ENCODE results near the gene SMAP1.
A peak's percentile ranks its signal among the peaks of the same experiment; 100 is the strongest.

The SMAP1 gene

GRCh38 chr6:70879496-70879895 is 211.8 kb downstream of the SMAP1 start:
- no peak overlapping the region for H3K4me3 ChIP-seq (ENCODE audit: low read depth, low read length)
- no peak for DNase-seq (ENCODE audit: low read depth)
- TF ChIP-seq POLR2A (IDR thresholded peaks at IDR 0.05; ENCODE audit: extremely low read depth, insufficient read length) = no peak

- DNase-seq (ENCODE audit: low read depth) = peak; percentile 64
- peak; percentile 72 for TF ChIP-seq CTCF (IDR thresholded peaks at IDR 0.05; ENCODE audit: low read depth, low read length)
- TF ChIP-seq MYC (IDR thresholded peaks at IDR 0.05; ENCODE audit: low read depth, low read length) = no peak
- H3K4me3 ChIP-seq (ENCODE audit: low read depth, low read length) = no peak overlapping the region
These were observed 216.6 kb downstream of the SMAP1 start for GRCh38 chr6:70884074-70884983.

- H3K4me3 ChIP-seq (ENCODE audit: low read depth, low read length) = no peak overlapping the region
- DNase-seq (ENCODE audit: low read depth) = no peak
- TF ChIP-seq CTCF (IDR thresholded peaks at IDR 0.05; ENCODE audit: low read depth, low read length) = no peak
- no peak for TF ChIP-seq POLR2A (IDR thresholded peaks at IDR 0.05; ENCODE audit: extremely low read depth, insufficient read length)
- no peak for TF ChIP-seq MYC (IDR thresholded peaks at IDR 0.05; ENCODE audit: low read depth, low read length)
- no peak for TF ChIP-seq MAX (IDR thresholded peaks at IDR 0.05; ENCODE audit: low read depth, low read length)
These were observed 218.4 kb downstream of the SMAP1 start for GRCh38 chr6:70886071-70886470.

GRCh38 chr6:70886661-70887060 is 219.0 kb downstream of the SMAP1 start:
- no peak overlapping the region for H3K4me3 ChIP-seq (ENCODE audit: low read depth, low read length)
- no peak for DNase-seq (ENCODE audit: low read depth)
- no peak for TF ChIP-seq MAX (IDR thresholded peaks at IDR 0.05; ENCODE audit: low read depth, low read length)
- no peak for TF ChIP-seq CTCF (IDR thresholded peaks at IDR 0.05; ENCODE audit: low read depth, low read length)
- no peak for TF ChIP-seq POLR2A (IDR thresholded peaks at IDR 0.05; ENCODE audit: extremely low read depth, insufficient read length)
- TF ChIP-seq MYC (IDR thresholded peaks at IDR 0.05; ENCODE audit: low read depth, low read length) = no peak

- no peak for TF ChIP-seq MAX (IDR thresholded peaks at IDR 0.05; ENCODE audit: low read depth, low read length)
- no peak for TF ChIP-seq CTCF (IDR thresholded peaks at IDR 0.05; ENCODE audit: low read depth, low read length)
- no peak for TF ChIP-seq POLR2A (IDR thresholded peaks at IDR 0.05; ENCODE audit: extremely low read depth, insufficient read length)
- no peak for TF ChIP-seq MYC (IDR thresholded peaks at IDR 0.05; ENCODE audit: low read depth, low read length)
- no peak for DNase-seq (ENCODE audit: low read depth)
These were observed 221.6 kb downstream of the SMAP1 start for GRCh38 chr6:70889270-70889669.

GRCh38 chr6:70894001-70894400 is 226.3 kb downstream of the SMAP1 start:
- no peak for DNase-seq (ENCODE audit: low read depth)
- no peak overlapping the region for H3K4me3 ChIP-seq (ENCODE audit: low read depth, low read length)
- TF ChIP-seq MYC (IDR thresholded peaks at IDR 0.05; ENCODE audit: low read depth, low read length) (no peak), POLR2A (IDR thresholded peaks at IDR 0.05; ENCODE audit: extremely low read depth, insufficient read length) (no peak), MAX (IDR thresholded peaks at IDR 0.05; ENCODE audit: low read depth, low read length) (no peak), CTCF (IDR thresholded peaks at IDR 0.05; ENCODE audit: low read depth, low read length) (no peak)

More at GRCh38 chr6:70889270-70889669, 221.6 kb downstream of the SMAP1 start:
- H3K4me3 ChIP-seq (ENCODE audit: low read depth, low read length) = no peak overlapping the region

All from NB4 (cell line).